ENCODE data around the gene OLR1. TPM values are rescaled to one million over a fixed set of nuclear protein-coding genes. Genes with fewer than 3 reads are reported as not detected.
"Not testable (repeated sequence)": the region's sequence is repeated elsewhere in the genome, so short reads cannot be mapped to it uniquely, and the experiment has no call there.

The OLR1 gene
- total RNA-seq (not detected), total RNA-seq (0 to 22.8 (median 0.16) reads per million in 172 experiments)
- not detected for polyA plus RNA-seq (2013, experiment 1 of 2)
- 0.20 TPM for polyA plus RNA-seq (2013, experiment 2 of 2)

DNA sequence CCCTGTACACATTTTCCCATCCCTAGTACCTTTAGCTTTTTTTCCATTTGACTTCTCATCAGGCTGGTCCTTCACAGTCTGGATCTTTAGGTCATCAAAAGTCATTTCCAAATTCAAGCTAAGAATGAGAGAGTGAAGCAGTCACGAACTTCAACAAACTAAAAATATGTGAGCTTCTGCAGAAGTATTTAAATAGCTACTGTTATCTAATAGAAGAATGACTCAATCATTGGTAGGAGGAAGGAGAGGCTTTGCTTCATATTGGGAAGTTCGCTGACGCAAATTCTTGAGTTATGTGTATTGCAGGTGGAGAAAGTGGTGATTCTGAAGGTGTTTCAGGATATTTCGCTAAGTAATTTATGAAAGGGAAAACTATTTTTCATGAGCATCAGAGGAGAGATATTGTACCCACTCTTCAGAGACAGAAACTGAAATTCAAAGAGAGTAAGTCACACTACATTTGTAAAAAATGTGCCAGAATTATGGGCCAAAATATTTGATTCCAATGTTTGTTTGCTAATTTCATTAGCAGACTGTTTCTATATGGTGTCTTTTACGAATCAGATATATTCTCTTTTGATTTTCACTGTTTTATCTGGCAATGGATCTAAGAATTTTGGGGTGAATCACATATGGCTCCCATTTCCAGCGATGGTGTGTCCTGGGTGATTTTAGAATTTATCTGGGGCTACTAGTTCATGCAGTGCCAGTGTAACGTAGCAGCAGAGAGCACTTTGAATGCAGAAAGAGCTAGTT is at the start of gene OLR1:
Gene OLR1 (minus strand): TSS at position 160 of the 756 bp plus-strand sequence. CDS start 55 bp downstream, at position 105.
- H3K4me1 ChIP-seq (ENCODE audit: insufficient read depth, low read length) = no peaks in the 10 kb centered on the region
- H3K9me3 Mint-ChIP-seq = no peaks in the 10 kb centered on the region
- no peak within 1 kb of the TSS for H3K4me3 ChIP-seq (ENCODE audit: low read length)
- ATAC-seq (ENCODE audit: poor library complexity) = no peak
- no peaks in the 10 kb centered on the region for H3K36me3 Mint-ChIP-seq (ENCODE audit: low read depth)
- no peaks in the 10 kb centered on the region for H3K36me3 ChIP-seq (ENCODE audit: insufficient read depth, low read length)
- peak in 2 of 14 experiments; percentile 40 to 45 for DNase-seq
- intact Hi-C loops (cut with DNase I, micrococcal nuclease) = no loop called here
- TF ChIP-seq, protein P1, sequence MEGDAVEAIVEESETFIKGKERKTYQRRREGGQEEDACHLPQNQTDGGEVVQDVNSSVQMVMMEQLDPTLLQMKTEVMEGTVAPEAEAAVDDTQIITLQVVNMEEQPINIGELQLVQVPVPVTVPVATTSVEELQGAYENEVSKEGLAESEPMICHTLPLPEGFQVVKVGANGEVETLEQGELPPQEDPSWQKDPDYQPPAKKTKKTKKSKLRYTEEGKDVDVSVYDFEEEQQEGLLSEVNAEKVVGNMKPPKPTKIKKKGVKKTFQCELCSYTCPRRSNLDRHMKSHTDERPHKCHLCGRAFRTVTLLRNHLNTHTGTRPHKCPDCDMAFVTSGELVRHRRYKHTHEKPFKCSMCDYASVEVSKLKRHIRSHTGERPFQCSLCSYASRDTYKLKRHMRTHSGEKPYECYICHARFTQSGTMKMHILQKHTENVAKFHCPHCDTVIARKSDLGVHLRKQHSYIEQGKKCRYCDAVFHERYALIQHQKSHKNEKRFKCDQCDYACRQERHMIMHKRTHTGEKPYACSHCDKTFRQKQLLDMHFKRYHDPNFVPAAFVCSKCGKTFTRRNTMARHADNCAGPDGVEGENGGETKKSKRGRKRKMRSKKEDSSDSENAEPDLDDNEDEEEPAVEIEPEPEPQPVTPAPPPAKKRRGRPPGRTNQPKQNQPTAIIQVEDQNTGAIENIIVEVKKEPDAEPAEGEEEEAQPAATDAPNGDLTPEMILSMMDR (IDR thresholded peaks at IDR 0.05) = no peak
- H3K9me3 ChIP-seq (ENCODE audit: control insufficient read depth in 1 of 2, insufficient read depth in 1 of 2, low read length in 2 of 2) = no peaks in the 10 kb centered on the region
- ChIA-PET CTCF (no interaction called here), POLR2A (no interaction called here)
- H3K27me3 Mint-ChIP-seq = peaks cover 21% of the 10 kb centered on the region
- no peaks in the 10 kb centered on the region for H3K4me1 Mint-ChIP-seq (ENCODE audit: low read depth)
- H3K4me3 Mint-ChIP-seq = no peak within 1 kb of the TSS
- no peak within 1 kb of the TSS for H3K27ac Mint-ChIP-seq
- H3K27me3 ChIP-seq (ENCODE audit: control insufficient read depth in 1 of 2, insufficient read depth in 2 of 2, low read length in 2 of 2) = peaks cover 3 to 8% of the 10 kb centered on the region in 2 experiments
- H3K27ac ChIP-seq (ENCODE audit: low read depth in 1 of 2, low read length in 2 of 2) = no peak within 1 kb of the TSS

DNA sequence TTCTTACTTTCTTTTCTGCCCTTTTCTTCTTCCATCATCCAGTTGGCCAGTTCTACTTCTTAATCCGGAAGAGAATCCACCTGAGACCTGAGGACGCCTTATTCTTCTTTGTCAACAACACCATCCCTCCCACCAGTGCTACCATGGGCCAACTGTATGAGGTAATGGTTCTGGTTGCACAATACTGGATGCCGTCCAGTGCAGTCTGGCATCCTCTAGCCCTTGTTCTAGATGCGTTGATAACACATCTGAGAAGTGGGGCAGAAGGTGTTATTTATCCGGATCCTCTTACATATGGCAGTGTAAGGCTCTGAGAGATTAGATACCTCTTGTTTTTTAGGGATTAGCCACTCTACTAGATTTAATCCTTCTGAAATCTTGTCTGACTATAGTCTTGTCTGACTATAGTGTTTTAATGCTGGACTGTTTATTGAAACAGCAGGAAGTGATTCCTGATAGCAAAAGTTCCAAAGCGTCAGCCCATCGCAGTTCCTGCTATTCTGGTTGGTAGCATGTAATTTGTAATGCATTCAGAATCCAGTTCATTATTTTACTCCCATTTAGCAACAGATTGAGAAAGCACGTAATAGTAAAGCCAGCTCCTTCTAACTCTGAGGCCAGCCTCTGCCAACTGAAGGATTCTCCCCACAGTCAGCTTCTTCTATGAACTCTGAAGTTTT is 48.6 kb upstream of the OLR1 start:
- intact Hi-C loops (cut with DNase I, micrococcal nuclease) = no loop called here
- Histone ChIP-seq H3K9me3 (ENCODE audit: control insufficient read depth in 1 of 2, insufficient read depth in 1 of 2, low read length in 2 of 2) (no peaks in the 10 kb centered on the region), H3K27ac (ENCODE audit: low read depth in 1 of 2, low read length in 2 of 2) (no peak overlapping the region), H3K36me3 (ENCODE audit: insufficient read depth, low read length) (peaks cover 34% of the 10 kb centered on the region), H3K4me3 (ENCODE audit: low read length) (no peak overlapping the region), H3K4me1 (ENCODE audit: insufficient read depth, low read length) (peaks cover 4% of the 10 kb centered on the region), H3K27me3 (ENCODE audit: control insufficient read depth in 1 of 2, insufficient read depth in 2 of 2, low read length in 2 of 2) (no peaks in the 10 kb centered on the region)
- Mint-ChIP-seq H3K9me3 (no peaks in the 10 kb centered on the region), H3K4me1 (ENCODE audit: low read depth) (peaks cover 2% of the 10 kb centered on the region), H3K27ac (no peak overlapping the region), H3K4me3 (no peak overlapping the region), H3K36me3 (ENCODE audit: low read depth) (peaks cover 61% of the 10 kb centered on the region), H3K27me3 (no peaks in the 10 kb centered on the region)
- DNase-seq = no peak
- no peak for ATAC-seq (ENCODE audit: poor library complexity)
- POLR2A ChIA-PET = no interaction called here
- TF ChIP-seq, protein P1 (IDR thresholded peaks at IDR 0.05) = no peak
- CTCF ChIA-PET = interaction anchor here (1.1 kb wide), 1 partner anchor 15 kb away, joined by 3 read pairs; no protein-coding TSS in a partner anchor

DNA sequence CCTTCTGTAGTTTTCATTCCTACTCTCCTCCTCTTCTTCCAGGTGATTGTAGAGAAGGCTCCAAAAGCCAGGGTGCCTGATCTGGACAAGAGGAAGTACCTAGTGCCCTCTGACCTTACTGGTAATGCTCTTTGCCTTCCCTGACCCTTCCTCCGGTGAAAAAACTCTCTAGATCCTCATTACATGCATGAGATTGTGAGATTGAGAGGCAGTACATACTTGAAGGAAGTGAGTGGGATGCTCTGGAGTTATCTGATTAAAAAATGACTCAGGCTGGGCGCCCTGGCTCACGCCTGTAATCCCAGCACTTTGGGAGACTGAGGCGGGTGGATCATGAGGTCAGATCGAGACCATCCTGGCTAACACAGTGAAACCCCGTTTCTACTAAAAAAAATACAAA is 46.1 kb upstream of the OLR1 start:
- POLR2A ChIA-PET = no interaction called here
- ATAC-seq (ENCODE audit: poor library complexity) = no peak
- H3K36me3 ChIP-seq (ENCODE audit: insufficient read depth, low read length) = peaks cover 34% of the 10 kb centered on the region
- no peak overlapping the region for H3K27ac ChIP-seq (ENCODE audit: low read depth in 1 of 2, low read length in 2 of 2)
- TF ChIP-seq, protein P1 (IDR thresholded peaks at IDR 0.05) = no peak
- peaks cover 24% of the 10 kb centered on the region for H3K4me1 ChIP-seq (ENCODE audit: insufficient read depth, low read length)
- Mint-ChIP-seq H3K36me3 (ENCODE audit: low read depth) (peaks cover 56% of the 10 kb centered on the region), H3K27ac (no peak overlapping the region), H3K27me3 (no peaks in the 10 kb centered on the region), H3K4me3 (no peak overlapping the region), H3K9me3 (no peaks in the 10 kb centered on the region), H3K4me1 (ENCODE audit: low read depth) (peaks cover 25% of the 10 kb centered on the region)
- no peaks in the 10 kb centered on the region for H3K9me3 ChIP-seq (ENCODE audit: control insufficient read depth in 1 of 2, insufficient read depth in 1 of 2, low read length in 2 of 2)
- intact Hi-C loops (cut with DNase I, micrococcal nuclease) = loop anchor here (10.0 kb wide), 3 partner anchors 147 to 563 kb away; partner anchors contain the start of gene CLEC2B (in 1 of the 2)
- H3K27me3 ChIP-seq (ENCODE audit: control insufficient read depth in 1 of 2, insufficient read depth in 2 of 2, low read length in 2 of 2) = no peaks in the 10 kb centered on the region
- H3K4me3 ChIP-seq (ENCODE audit: low read length) = no peak overlapping the region
- CTCF ChIA-PET = no interaction called here
- DNase-seq = no peak

DNA sequence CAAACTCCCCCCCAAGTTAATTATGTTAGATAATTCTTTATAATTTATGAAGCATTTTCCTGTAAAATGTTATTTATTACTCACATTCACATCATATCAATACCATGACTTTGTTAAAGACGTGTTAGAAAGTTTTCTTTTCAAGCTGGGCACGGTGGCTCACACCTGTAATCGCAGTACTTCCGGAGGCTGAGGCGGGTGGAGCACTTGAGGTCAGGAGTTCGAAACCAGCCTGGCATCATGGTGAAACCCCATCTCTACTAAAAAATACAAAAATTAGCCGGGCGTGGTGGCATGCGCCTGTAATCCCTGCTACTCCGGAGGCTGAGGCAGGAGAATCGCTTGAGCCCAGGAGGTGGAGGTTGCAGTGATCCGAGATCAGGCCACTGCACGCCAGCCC is 44.0 kb upstream of the OLR1 start:
- not testable (repeated sequence) for H3K27me3 Mint-ChIP-seq; H3K9me3 ChIP-seq (ENCODE audit: control insufficient read depth in 1 of 2, insufficient read depth in 1 of 2, low read length in 2 of 2); H3K4me3 ChIP-seq (ENCODE audit: low read length); H3K9me3 Mint-ChIP-seq; H3K27ac ChIP-seq (ENCODE audit: low read depth in 1 of 2, low read length in 2 of 2); ATAC-seq (ENCODE audit: poor library complexity); H3K27me3 ChIP-seq (ENCODE audit: control insufficient read depth in 1 of 2, insufficient read depth in 2 of 2, low read length in 2 of 2)
- POLR2A ChIA-PET = interaction anchor here (0.7 kb wide), 1 partner anchor 1273 kb away, joined by 3 read pairs; no protein-coding TSS in a partner anchor
- H3K4me1 Mint-ChIP-seq (ENCODE audit: low read depth) = peaks cover 31% of the 10 kb centered on the region
- H3K36me3 ChIP-seq (ENCODE audit: insufficient read depth, low read length) = peaks cover 16% of the 10 kb centered on the region
- H3K36me3 Mint-ChIP-seq (ENCODE audit: low read depth) = peaks cover 44% of the 10 kb centered on the region
- peaks cover 31% of the 10 kb centered on the region for H3K4me1 ChIP-seq (ENCODE audit: insufficient read depth, low read length)
- peak overlapping the region; percentile 95 for H3K4me3 Mint-ChIP-seq
- CTCF ChIA-PET = interaction anchor here (2.1 kb wide), 1 partner anchor 20 kb away, joined by 8 read pairs; no protein-coding TSS in a partner anchor
- peak in 2 of 14 experiments; percentile 41 to 52 for DNase-seq
- intact Hi-C loops (cut with DNase I, micrococcal nuclease) = loop anchor here (10.0 kb wide), 3 partner anchors 149 to 561 kb away; partner anchors contain the start of gene CLEC2B (in 1 of the 2)
- peak overlapping the region; percentile 98 for H3K27ac Mint-ChIP-seq

Measured in CD4-positive, alpha-beta T cell (primary cell).